Peyer's patch (tissue), 4 donors: ENCODE data around the gene RPL15. TPM values are rescaled to one million over a fixed set of nuclear protein-coding genes. Genes with fewer than 3 reads are reported as not detected.

Experiments
- DNase-seq, 3 donors: peaks; one replicate each; pipeline ENCODE4 v3.0.0-alpha.2; 2017 to 2019
- H3K27ac ChIP-seq, 4 donors: fragments of 200-600 bp; sonication (generic); one replicate each; pipeline ENCODE4 v1.5.1; 2016 to 2019
- H3K27me3 ChIP-seq, 2 donors: fragments of 200-600 bp; sonication (generic); one replicate each; pipeline ENCODE4 v1.5.1; 2019
- H3K36me3 ChIP-seq, 3 donors: fragments of 200-600 bp; sonication (generic); one replicate each; pipeline ENCODE4 v1.5.1; 2016 to 2019
- H3K4me1 ChIP-seq, 4 donors: fragments of 200-600 bp; sonication (generic); one replicate each; pipeline ENCODE4 v1.5.1; 2016 to 2019
- H3K4me3 ChIP-seq, 4 donors: fragments of 200-600 bp; sonication (generic); 1 replicate in 3 of 4; 2 replicates in 1 of 4; pipeline ENCODE4 v1.5.1; 2016 to 2019; ENCODE audit warnings: mild to moderate bottlenecking in 1 of 4
- H3K9me3 ChIP-seq, 4 donors: fragments of 200-600 bp; sonication (generic); one replicate each; pipeline ENCODE4 v1.5.1; 2016 to 2019; ENCODE audit warnings: mild to moderate bottlenecking in 1 of 4
- POLR2A ChIP-seq, 2 donors: fragments of 450-650 bp; IDR thresholded peaks; one replicate each; pipeline ENCODE4 v1.5.1; 2017; ENCODE audit warnings: antibody characterized with exemption in 2 of 2, mild to moderate bottlenecking in 2 of 2, moderate library complexity in 2 of 2
- total RNA-seq, 4 donors: library from RNA; depleted of rRNA; stranded (reverse); fragments of >200 nt; gene quantifications; one replicate each; pipeline ENCODE4 v1.1.0, GENCODE V29; 2016
- TF ChIP-seq, protein P1 (sequence below), 6 experiments: fragments of 450-650 bp in 4 of 6; fragments of 200-600 bp in 2 of 6; sonication (generic) in 1 of 6; IDR thresholded peaks; one replicate each; pipeline ENCODE4 v1.5.1; 2017 to 2019; ENCODE audit warnings: antibody characterized with exemption in 6 of 6, mild to moderate bottlenecking in 3 of 6, moderate library complexity in 1 of 6

RPL15 gene
- total RNA-seq, 4 donors from 2014 or later = 409 to 1,183 (median 647) TPM

DNA sequence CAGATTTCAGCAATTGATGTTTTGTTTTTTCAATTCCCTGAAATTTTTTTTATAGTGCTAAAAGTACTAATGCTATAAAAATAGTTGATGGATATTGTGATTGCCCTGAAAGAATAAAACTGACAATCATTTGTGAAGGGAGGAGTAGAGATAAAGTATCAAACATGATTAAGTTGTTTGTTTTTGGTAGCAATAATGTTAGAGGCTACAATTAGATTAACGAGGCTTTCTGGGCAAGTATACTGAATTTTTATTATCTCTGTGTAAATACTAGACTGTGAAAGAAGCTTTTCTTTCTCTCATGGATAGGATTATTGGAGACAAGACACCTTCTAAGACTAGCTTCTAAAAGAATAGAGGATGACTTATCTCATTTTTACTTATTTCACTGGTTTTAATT lies 43.7 kb downstream of the RPL15 start:
- TF ChIP-seq POLR2A (IDR thresholded peaks at IDR 0.05) = no peak
- TF ChIP-seq, protein P1, sequence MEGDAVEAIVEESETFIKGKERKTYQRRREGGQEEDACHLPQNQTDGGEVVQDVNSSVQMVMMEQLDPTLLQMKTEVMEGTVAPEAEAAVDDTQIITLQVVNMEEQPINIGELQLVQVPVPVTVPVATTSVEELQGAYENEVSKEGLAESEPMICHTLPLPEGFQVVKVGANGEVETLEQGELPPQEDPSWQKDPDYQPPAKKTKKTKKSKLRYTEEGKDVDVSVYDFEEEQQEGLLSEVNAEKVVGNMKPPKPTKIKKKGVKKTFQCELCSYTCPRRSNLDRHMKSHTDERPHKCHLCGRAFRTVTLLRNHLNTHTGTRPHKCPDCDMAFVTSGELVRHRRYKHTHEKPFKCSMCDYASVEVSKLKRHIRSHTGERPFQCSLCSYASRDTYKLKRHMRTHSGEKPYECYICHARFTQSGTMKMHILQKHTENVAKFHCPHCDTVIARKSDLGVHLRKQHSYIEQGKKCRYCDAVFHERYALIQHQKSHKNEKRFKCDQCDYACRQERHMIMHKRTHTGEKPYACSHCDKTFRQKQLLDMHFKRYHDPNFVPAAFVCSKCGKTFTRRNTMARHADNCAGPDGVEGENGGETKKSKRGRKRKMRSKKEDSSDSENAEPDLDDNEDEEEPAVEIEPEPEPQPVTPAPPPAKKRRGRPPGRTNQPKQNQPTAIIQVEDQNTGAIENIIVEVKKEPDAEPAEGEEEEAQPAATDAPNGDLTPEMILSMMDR (IDR thresholded peaks at IDR 0.05) = no peak
- no peak for DNase-seq
- Histone ChIP-seq H3K4me1 (peaks cover 0 to 5% (median 0%) of the 10 kb centered on the region in 4 donors), H3K9me3 (no peaks in the 10 kb centered on the region), H3K27me3 (no peaks in the 10 kb centered on the region), H3K27ac (no peak overlapping the region), H3K4me3 (no peak overlapping the region), H3K36me3 (peaks cover 0 to 57% (median 0%) of the 10 kb centered on the region in 3 donors)

DNA sequence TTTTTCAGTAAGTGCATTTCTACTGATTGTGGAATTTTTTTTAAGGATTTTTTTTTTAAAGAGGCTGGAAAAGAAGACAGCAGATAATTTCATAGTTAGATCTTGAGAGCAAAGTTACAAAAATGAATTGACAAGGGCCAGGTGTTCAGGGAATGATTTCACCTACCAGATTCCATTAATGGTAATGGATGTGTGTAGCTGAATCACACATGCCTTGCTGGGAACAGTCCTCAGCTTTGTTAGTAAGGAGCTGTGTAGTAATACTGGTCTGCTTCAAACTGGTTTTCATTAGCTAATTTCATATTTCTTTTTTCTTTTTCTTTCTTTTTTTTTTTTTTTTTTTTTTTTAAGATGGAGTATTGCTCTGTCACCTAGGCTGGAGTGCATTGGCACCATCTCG lies 44.1 kb downstream of the RPL15 start:
- DNase-seq = no peak
- Histone ChIP-seq H3K36me3 (peaks cover 0 to 58% (median 0%) of the 10 kb centered on the region in 3 donors), H3K9me3 (no peaks in the 10 kb centered on the region), H3K27ac (no peak overlapping the region), H3K4me1 (peaks cover 0 to 5% (median 0%) of the 10 kb centered on the region in 4 donors), H3K4me3 (no peak overlapping the region), H3K27me3 (no peaks in the 10 kb centered on the region)
- TF ChIP-seq, protein P1 (IDR thresholded peaks at IDR 0.05) = no peak
- TF ChIP-seq POLR2A (IDR thresholded peaks at IDR 0.05) = no peak

DNA sequence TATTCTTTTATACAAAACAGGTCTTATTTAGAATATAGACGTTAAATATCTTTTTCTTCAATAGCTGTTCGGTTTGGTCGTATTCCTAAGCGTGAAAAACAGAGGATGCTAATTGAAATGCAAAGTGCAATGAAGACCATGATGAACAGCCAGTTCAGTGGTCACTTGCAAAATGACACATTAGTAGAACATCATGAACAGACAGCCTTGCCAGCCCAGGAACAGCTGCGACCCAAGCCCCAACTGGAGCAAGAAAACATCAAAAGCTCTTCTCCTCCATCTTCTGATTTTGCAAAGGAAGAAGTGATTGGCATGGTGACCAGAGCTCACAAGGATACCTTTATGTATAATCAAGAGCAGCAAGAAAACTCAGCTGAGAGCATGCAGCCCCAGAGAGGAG lies 45.0 kb downstream of the RPL15 start:
- H3K27me3 ChIP-seq = no peaks in the 10 kb centered on the region
- TF ChIP-seq, protein P1 (IDR thresholded peaks at IDR 0.05) = no peak
- TF ChIP-seq POLR2A (IDR thresholded peaks at IDR 0.05) = no peak
- peaks cover 0 to 5% (median 0%) of the 10 kb centered on the region in 4 donors for H3K4me1 ChIP-seq
- H3K9me3 ChIP-seq = no peaks in the 10 kb centered on the region
- no peak for DNase-seq
- no peak overlapping the region for H3K27ac ChIP-seq
- H3K36me3 ChIP-seq = peaks cover 0 to 61% (median 0%) of the 10 kb centered on the region in 3 donors
- H3K4me3 ChIP-seq = no peak overlapping the region

DNA sequence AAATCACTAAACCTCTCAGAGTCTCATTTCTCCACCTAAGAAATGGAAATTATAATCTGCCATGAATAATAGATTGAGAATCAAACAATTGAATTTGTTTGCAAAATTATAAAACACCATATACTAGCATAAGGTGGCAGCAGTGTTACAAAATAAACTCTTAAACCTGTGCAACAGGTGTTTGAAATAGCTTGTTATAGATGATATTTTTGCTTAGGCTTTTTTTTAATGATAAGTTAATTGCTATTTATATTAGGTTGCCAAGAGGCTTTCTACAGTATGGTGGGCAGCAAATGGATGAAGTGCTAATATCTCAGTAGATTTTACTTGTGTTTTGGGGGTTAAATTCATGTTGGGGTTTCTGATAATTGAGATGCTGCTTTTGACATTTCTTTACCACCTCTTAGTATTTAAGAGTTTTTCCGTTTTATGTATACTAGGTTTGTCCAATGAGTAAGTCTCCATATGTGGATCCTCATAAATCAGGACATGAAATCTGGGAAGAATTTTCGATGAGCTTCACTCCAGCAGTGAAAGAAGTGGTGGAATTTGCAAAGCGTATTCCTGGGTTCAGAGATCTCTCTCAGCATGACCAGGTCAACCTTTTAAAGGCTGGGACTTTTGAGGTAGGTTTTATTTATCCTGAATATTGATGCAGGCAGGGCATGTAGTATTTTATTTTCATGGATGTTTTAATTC lies 47.8 kb downstream of the RPL15 start:
- Histone ChIP-seq H3K27me3 (no peaks in the 10 kb centered on the region), H3K36me3 (peaks cover 0 to 81% (median 0%) of the 10 kb centered on the region in 3 donors), H3K4me3 (no peak overlapping the region), H3K27ac (no peak overlapping the region), H3K9me3 (no peaks in the 10 kb centered on the region), H3K4me1 (peaks cover 0 to 5% (median 0%) of the 10 kb centered on the region in 4 donors)
- TF ChIP-seq POLR2A (IDR thresholded peaks at IDR 0.05) = no peak
- TF ChIP-seq, protein P1 (IDR thresholded peaks at IDR 0.05) = no peak
- no peak for DNase-seq

DNA sequence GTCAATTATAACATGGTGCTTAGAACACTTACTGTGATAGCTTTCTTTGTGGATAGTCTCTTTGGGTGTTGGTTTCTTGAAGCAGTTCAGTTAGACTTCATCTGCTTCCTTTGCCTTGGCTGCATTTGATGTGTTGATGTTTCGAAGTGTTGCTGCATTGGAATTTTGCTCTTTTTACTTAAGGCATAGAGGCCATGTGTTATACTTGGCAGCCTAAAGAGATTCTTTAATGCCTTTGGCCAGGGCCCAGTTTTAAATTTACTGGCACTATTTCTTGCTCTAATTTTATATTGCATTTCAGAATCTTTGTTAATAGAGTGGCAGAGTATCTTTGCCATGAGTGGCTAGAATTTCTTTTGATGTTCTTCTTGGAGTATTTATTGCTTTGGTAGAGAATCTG lies 49.4 kb downstream of the RPL15 start:
- H3K9me3 ChIP-seq = no peaks in the 10 kb centered on the region
- H3K4me1 ChIP-seq = no peaks in the 10 kb centered on the region
- no peak overlapping the region for H3K4me3 ChIP-seq
- no peak for DNase-seq
- peaks cover 0 to 76% (median 0%) of the 10 kb centered on the region in 3 donors for H3K36me3 ChIP-seq
- no peak for TF ChIP-seq POLR2A (IDR thresholded peaks at IDR 0.05)
- TF ChIP-seq, protein P1 (IDR thresholded peaks at IDR 0.05) = no peak
- H3K27me3 ChIP-seq = no peaks in the 10 kb centered on the region
- no peak overlapping the region for H3K27ac ChIP-seq
